OCI-M2 (cell line): ENCODE data around the gene GDPD1.
"Not testable (repeated sequence)": the region's sequence is repeated elsewhere in the genome, so short reads cannot be mapped to it uniquely, and the experiment has no call there.

Source experiments
- DNase-seq: peaks from one replicate; lab custom pipeline; 2025; ENCODE audit not compliant: unreplicated experiment; lab: John Stamatoyannopoulos, UW

Gene GDPD1

DNA sequence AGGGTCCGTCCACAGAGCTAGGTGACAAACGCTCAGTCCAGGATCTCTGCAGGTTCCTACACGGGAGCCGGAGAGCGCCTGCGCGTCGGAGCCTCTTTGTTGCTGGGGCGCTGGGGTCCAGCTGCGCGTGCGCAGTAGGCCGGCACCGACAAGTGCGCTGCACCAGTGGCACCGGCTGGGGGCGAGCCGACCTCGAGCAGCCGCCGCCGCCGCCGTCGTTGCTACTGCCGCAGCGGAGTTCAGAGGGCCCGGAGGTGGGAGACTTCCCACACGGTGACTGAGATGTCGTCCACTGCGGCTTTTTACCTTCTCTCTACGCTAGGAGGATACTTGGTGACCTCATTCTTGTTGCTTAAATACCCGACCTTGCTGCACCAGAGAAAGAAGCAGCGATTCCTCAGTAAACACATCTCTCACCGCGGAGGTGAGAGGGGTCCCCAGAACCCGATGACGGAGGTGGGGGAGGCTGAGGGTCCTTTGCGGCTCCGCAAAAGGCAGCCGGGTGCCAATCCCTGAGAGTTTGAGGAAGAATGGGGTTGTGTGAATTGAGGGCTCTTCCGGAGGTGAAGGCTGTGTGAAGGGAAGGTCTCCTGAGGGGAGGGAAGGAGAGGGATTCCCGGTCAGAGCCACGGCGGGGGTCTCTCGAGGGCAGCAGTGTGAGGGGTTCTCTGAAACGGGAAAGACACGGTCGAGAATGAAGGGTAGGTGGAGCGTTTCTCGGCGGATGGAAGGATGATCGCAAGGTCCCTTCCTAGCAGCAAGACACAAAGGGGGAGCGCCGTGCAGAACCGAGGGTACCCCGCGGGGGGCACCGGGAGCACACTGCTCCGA, at the start of gene GDPD1:
Gene GDPD1 (plus strand): TSS at position 184 of the 831 bp plus-strand sequence. CDS start 99 bp downstream, at position 283.
- DNase-seq: peak; percentile 61

- DNase-seq: no peak
These were observed 47.8 kb upstream of the GDPD1 start for GRCh38 chr17:59172436-59173004.

DNA sequence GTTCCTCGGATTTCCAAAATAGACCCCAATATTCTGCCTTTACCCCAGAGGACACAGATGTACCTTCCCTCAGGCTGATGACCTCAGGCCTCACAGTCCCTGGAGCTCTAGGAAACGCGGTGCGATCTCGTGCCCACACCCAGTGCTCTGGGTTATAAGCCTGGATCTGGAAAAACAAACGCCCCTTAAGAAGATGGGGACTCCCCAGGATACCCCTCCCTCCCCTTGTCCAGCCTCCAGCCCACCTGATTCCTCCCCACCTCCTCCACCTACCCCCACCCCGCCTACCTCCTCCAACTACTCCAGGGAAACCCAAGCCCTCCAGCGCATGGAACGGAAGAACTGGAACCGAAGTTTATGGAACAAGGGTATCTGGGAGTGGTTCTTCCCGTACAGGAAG, 45.6 kb upstream of the GDPD1 start:
- DNase-seq: no peak

GRCh38 chr17:59175076-59175475, 45.2 kb upstream of the GDPD1 start:
- no peak for DNase-seq

DNA sequence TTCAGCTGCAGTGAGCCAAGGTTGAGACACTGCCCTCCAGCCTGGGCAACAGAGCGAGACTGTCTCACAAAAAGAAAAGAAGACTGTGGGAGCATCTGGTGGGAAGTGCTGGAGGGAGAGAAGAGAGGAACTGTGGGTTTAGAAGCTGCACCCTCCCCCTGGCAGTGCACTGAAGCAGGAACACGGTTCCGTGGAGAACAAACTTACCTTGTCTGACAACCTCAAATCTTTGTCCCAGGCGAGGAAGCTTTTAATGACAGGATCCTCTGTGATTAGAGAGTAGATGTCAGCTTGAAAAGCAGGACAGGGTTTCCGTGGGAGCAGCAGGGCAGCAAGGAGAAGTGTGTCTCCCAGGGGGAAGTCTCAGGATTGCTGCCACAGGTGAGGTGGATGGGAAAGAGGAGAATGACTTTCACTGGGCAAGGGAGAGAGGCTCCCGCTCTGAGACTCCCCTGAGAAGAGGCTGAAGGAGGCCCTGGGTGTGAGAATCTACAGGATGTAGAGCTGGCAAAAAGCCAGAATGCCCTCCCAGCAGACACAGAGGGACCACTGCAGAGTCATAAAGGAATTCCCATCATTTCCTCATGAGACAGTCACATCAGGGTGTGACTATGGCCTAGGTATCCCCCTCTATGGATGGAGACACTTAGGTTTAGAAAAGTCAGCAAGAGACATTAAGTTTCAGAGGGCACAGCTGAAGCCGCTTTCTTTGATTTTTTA, 41.9 kb upstream of the GDPD1 start:
- DNase-seq: no peak

DNA sequence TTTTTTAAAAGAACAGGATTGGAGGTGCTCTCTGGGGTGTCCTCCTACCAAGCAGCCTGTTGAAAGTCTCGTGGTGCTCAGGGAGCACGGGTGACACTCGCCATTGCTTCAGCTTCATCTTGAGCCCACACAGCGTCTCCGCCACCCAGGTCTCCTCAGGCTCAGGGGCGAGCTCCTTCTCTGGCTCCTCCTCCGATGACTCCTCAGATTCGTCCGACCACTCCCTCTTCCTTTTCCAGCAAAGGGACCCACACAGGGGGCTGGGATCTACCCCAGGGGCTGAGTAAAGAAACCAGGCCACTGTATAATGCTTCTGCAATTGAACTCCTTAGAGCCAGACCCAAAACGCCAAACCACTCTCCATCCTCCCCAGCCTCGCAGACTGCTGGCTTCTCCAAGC, 40.7 kb upstream of the GDPD1 start:
- not testable (repeated sequence) for DNase-seq

DNA sequence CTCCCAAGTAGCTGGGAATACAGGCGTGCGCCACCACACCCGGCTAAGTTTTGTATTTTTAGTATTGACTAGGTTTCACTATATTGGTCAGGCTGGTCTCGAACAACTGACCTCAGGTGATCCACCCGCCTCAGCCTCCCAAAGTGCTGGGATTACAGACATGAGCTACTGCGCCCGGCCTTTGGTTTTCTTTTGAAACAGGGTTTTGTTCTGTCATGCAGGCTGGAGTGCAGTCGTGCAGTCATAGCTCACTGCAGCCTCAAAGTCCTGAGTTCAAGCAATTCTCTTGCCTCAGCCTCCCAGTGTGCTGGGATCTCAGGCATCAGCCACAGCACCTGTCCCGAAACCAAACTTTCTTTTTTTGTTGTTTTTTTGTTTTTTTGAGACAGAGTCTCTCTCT, 39.7 kb upstream of the GDPD1 start:
- no peak for DNase-seq

DNA sequence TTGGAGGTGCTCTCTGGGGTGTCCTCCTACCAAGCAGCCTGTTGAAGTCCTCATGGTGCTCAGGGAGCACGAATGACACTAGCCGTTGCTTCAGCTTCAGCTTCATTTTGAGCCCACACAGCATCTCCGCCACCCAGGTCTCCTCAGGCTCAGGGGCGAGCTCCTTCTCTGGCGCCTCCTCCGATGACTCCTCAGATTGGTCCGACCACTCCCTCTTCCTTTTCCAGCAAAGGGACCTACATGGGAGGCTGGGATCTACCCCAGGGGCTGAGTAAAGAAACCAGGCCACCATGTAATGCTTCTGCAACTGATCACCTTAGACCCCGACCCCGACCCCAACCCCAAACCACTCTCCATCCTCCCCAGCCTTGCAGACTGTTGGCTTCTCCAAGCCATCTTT, 38.8 kb upstream of the GDPD1 start:
- no peak for DNase-seq

- no peak for DNase-seq
These were observed 34.3 kb upstream of the GDPD1 start for GRCh38 chr17:59185997-59186396.

- no peak for DNase-seq
These were observed 33.5 kb upstream of the GDPD1 start for GRCh38 chr17:59186850-59187249.

- DNase-seq: no peak
These were observed 29.5 kb upstream of the GDPD1 start for GRCh38 chr17:59190806-59191205.

- no peak for DNase-seq
These were observed 26.9 kb upstream of the GDPD1 start for GRCh38 chr17:59193336-59193862.

DNA sequence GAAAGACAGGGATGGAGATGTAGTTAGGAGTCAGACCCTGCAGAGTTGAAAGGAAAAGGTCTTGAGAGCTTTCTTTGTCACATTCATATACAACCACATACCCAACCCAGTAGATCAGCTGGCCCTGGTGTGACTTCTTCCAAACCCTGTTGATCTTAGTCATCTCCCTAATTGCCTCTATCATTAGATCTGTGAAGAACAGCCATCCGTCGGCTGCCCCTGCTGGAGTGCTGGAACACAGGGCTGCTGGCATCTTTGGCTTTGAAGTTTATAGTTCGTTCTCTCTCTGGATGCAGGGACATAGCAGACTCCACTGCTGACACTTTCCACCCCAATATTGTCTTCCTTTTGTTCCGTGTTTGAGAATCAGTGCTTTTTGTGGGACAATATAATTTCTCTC, 20.9 kb upstream of the GDPD1 start:
- DNase-seq: no peak

DNA sequence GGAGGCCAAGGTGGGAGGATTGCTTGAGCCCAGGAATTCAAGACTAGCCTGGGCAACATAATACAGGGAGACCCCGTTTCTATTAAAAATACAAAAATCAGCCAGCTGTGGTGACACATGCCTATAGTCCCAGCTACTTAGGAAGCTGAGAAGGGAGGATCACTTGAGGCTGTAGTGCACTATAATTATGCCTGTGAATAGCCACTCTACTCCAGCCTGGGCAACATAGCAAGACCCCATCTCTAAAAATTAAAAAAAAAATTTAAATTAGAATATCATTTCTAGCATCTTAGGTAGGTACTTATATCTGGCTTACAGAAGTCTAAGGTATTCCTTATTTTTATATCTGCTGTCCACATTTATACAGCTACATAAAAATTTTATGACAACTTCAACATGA, 18.0 kb upstream of the GDPD1 start:
- no peak for DNase-seq

DNA sequence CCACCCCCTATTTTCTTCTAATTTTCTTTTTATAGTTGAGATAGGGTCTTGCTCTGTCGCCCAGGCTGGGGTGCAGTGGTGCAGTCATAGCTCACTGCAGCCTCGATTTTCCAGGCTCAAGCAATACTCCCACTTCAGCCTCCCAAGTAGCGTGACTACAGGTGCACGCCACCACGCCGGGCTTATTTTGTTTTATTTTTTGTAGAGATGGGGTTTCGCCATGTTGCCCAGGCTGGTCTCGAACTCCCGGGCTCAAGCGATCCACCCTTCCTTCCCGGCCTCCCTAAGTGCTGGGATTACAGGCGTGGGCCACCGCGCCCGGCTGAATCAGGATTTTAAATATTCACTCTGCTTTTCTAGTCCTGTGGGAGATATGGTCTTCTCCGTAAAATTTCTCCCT, 941 bp upstream of the GDPD1 start:
- no peak for DNase-seq

- DNase-seq: no peak
These were observed 351 bp upstream of the GDPD1 start for GRCh38 chr17:59219992-59220327.

DNA sequence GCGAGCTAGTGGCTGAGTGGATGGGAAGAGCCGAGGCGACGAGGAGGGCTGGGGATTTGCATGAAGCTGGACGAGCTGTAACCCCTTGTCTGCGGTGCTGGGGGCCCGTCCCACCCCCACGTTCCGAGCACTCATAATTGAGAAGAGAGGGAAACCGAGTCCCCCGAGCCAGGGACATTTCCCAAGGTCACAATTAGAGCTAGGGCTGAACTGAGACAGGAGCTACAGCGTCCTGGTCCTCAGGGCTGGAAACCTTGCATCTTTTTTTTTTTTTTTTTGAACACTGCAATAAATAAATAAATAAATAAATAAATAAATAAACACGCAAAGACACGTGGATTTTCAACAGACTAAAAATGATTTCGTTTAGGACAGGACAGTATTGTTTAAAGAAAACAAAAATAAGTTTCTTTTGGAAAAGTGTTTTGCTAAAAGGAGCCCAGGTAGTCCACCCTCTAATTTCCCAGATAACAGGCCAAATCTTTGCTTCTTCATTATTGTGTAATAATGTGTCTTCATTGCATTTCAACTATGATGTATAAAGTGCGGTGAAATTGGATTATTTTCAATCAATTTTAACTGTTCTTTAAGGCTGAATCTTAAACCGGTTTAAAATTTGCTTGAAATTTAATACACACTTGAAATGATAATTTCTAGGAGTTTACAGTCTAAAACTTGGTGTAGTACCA, 992 bp downstream of the GDPD1 start:
- DNase-seq: no peak

DNA sequence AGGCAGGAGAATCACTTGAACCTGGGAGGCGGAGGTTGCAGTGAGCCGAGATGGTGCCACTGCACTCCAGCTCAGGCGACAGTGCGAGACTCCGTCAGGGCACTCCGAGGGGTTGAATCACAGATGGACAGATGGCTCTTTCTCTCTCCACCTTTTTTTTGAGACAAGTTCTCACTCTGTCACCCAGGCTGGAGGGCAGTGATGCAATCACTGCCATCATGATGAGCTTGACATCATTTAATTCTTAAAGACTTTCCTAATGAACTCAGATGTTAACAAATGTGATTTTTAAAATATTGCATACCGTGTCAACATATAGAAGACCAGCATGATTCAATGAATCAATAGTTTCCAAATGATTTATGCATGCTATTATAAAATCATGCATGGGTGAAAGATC, 3.5 kb downstream of the GDPD1 start:
- DNase-seq: no peak

- not testable (repeated sequence) for DNase-seq
These were observed 8.3 kb downstream of the GDPD1 start for GRCh38 chr17:59228588-59228987.

GRCh38 chr17:59230764-59231163, 10.5 kb downstream of the GDPD1 start:
- no peak for DNase-seq

DNA sequence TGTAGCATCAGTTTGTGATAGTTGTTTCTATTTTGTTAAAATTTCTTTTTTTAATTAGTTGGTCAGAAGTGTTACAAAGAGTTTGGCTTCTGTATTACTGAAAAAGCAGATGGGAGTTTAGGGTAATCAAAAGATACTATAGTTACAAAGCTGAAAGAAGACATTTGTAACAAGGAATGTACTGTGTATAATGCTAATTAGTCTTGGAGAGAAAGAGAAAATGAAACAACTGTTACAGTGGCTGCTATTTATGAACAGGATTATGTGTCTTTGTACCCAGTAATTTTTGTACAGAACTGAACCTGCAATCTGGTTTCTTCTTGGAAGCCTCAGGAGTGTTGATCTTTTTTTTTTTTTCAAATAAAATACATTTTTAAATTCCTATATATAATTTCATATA, 14.3 kb downstream of the GDPD1 start:
- DNase-seq: no peak
